ELR (cell line): ENCODE data around the gene CIT.
"Not testable (repeated sequence)": the region's sequence is repeated elsewhere in the genome, so short reads cannot be mapped to it uniquely, and the experiment has no call there.

Source experiments
- DNase-seq: peaks from one replicate; pipeline ENCODE4 v3.0.0-alpha.2; 2015; ENCODE audit warnings: low read depth

Gene CIT

DNA sequence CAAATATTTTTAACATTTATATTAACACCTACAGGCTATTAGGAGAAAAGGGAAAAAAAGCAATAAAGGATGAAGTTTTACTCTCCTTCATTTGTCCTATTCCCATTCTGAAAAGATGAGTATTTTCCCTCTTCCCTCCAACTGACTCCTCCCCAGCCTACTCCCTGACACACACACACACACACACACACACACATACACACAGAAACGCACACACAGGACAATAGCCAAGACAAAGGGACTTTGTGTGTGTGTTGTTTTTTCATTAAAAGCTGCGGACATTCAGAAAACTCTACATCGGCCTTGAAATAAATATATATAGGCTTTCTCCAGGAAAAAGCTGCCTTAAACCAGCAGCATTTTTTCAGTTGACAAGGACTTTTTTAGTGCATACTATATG is 134.4 kb downstream of the CIT start:
- DNase-seq: no peak

DNA sequence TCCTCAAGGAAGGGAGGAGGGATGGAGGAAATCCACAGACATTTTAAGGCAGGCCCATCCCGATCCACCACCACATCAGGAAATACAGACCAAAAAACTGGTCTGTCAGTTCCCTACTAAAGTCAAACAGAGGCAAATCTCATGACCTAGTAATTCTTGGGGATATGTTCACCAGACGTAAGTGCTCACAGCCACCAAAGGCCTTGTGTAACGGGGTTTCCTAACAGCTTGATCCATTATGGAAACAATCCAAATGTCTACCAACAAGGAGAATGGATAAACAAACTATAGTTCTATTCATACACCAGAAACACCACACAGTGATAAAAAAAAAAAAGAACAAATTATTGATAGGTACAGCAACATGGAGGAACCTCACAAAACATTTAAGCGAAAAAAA is 136.3 kb downstream of the CIT start:
- no peak for DNase-seq

- no peak for DNase-seq
These were observed 142.0 kb downstream of the CIT start for GRCh38 chr12:119735079-119735478.

DNA sequence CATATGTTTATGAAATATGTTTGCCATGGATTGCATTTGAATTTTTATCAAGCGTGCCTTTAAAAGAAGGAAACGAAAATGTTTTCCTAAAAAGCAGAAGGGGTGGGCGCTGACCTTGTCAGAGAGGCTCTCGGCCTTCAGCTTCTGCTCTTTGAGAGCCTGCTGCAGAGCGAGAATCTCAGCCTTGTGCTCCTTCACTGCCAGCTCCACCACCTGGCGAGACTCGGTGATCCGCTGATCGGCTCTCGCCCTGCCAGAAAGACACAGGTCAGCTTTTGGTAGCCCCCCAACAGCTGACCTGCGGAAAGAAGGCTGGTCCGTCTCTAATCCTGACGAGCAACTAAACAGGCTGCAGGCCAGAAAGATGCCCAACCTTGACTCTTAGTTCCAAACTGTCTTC is 146.7 kb downstream of the CIT start:
- DNase-seq: no peak

DNA sequence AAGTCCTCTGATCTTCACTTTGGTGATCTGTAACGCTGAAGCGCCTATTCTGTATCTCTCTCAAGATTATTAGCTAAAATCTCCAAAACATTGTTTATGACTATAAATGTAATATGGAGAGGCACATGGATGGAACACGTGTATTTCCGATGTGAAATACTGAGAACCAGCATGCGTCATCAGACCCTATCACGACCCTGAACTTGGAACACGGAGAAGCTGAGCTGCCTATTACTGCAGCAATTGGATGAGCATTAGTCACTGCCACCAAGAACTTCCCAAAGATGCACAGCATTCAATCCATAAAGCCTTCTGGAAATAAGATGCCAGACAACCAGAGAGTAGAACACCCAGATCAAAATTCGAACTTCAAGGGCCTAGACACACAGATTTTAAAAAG is 147.2 kb downstream of the CIT start:
- no peak for DNase-seq

DNA sequence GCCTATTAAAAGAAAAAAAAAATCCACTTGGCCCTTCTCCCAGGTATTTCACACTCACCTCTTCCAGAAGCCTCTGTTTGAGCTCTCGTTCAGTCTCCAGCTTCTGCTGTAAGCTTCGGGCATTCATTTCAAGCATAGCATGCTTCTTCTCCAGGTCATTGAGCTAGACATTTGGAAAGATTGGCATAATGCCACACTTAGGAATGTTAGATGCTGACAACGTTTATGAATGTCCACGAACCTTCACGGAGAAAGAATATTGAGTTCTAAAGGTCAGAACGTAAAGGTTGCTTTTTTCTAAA is 148.7 kb downstream of the CIT start:
- DNase-seq: no peak

DNA sequence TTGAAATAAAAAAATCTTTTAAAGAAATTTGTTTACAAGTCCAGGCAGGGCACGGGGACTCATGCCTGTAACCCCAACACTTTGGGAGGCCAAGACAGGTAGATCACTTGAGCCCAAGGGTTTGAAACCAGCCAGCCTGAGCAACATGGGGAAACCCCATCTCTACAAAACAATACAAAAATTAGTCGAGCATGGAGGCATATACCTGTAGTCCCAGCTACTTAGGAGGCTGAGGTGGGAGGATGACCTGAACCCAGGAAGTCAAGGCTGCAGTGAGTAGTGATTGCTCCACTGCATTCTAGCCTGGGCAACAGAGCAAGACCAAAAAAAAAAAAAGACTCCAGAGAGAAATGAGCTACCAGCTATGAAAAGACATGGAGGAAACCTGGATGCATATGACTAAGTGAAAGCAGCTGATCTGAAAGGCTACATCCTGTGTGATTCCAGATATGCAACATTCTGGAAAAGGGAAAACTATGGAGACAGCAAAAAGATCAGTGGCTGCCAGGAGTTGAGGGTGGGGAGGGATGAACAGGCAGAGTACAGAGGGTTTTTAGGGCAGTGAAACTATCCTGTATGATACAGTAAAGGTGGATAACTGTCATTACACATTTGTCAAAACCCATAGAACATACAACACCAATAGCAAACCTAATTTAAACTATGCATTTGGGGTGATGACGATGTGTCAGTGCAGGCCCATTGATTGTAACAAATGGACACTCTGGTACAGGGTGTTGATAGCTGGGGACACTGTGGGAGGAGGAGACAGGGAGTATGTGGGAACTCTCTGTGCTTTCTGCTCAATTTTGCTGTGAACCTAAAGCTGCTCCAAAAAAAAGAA is 149.3 kb downstream of the CIT start:
- DNase-seq: no peak

DNA sequence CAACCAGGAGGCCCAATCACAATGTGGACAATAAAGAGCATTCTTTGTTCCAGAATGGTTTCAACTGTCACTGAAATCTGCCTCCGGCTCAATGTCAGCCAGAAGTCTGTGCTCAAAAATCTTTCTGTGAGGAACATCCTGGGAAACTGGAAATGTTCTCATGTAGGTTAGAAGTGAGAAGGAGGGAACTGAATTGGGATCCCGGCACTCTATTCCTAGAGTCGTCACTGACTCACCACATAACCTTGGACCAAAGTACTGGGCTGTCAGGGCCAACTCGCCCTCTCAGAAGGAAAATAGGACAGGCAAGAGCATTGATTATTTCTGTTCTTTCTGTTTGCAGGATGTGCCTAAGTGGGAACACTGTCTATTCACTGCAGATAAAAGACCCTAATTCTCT is 151.6 kb downstream of the CIT start:
- DNase-seq: no peak

DNA sequence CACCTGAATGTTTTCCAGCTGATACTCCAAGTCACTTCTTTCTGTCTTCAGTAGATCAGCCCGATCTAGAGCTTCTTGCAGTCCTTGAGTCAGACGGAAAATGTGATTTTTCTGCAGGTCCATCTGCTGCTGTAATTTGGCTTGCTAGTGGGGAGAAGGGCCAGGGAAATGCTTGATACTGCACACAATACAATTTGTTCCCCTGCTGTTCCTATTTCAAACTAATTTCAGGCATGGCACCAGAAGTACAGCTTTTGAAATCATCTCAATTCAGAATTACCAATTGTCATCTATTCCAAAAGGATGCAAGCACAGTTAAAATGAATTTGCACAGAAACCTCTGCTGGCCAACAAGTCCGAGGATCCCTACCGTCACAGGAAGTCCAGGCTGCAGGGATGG is 155.8 kb downstream of the CIT start:
- no peak for DNase-seq

GRCh38 chr12:119720349-119720748 is 156.8 kb downstream of the CIT start:
- DNase-seq: no peak

- DNase-seq: no peak
These were observed 159.0 kb downstream of the CIT start for GRCh38 chr12:119718141-119718540.

- DNase-seq: peak; percentile 71
These were observed 161.9 kb downstream of the CIT start for GRCh38 chr12:119715268-119715620.

DNA sequence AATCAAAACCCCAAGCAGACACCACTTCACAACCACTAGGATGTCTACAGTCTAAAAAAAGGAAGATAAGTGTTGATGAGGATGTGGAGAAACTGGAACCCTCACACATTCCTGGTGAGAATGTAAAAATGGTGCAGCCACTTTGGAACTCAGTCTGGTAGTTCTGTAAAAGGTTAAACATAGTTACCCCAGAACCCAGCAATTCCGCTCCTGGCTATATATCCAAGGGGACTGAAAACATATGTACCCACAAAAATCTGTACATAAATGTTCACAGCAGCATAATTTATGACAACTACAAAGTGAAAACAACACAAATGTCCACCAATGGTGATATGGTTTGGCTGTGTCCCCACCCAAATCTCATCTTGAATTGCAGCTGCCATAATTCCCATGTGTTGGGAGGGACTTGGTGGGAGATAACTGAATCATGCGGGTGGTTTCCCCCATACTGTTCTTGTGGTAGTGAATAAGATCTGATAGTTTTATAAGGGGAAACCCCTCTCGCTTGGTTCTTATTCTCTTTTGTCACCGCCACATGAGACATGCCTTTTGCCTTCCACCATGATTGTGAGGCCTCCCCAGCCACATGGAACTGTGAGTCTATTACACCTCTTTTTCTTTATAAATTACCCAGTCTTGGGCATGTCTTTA is 162.4 kb downstream of the CIT start:
- no peak for DNase-seq

DNA sequence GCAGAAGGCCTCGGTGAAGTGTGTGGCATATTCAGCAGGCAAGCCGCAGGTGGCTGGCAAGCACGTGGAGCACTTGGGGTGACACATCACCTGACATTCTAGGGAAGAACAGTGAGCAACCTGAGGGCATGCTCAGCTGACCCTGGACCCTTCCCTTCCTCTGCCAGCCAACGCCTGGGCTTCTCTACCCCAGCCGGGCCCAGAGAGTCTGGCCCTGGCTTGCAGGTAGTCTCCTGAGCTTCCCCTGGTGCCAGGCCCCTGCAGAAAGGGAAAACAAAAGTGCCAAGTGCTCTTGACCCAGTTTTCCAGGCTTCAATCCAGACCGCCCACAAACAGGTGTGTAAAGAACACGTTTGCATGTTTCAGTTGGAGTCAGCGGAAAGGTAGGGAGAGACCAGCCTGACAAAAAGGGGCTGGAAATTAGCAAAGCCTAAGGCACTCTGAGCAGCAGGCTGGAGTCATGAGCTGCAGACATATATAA is 163.5 kb downstream of the CIT start:
- DNase-seq: no peak

- no peak for DNase-seq
These were observed 164.4 kb downstream of the CIT start for GRCh38 chr12:119712721-119713120.

- no peak for DNase-seq
These were observed 165.4 kb downstream of the CIT start for GRCh38 chr12:119711693-119712092.

GRCh38 chr12:119710965-119711551 is 166.1 kb downstream of the CIT start:
- DNase-seq: no peak

GRCh38 chr12:119710374-119710964 is 166.7 kb downstream of the CIT start:
- no peak for DNase-seq

DNA sequence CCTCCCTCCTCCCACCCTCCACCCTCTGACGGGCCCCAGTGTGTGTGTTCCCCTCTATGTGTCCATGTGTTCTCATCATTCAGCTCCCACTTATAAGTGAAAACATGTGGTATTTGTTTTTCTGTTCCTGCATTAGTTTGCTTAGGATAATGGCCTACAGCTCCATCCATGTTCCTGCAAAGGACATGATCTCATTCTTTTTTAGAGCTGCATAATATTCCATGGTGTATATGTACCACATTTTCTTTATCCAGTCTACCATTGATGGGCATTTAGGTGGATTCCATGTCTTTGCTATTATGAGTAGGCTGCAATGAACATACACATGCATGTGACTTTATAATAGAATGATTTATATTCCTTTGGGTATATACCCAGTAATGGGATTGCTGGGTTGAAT is 170.7 kb downstream of the CIT start:
- DNase-seq: not testable (repeated sequence)

DNA sequence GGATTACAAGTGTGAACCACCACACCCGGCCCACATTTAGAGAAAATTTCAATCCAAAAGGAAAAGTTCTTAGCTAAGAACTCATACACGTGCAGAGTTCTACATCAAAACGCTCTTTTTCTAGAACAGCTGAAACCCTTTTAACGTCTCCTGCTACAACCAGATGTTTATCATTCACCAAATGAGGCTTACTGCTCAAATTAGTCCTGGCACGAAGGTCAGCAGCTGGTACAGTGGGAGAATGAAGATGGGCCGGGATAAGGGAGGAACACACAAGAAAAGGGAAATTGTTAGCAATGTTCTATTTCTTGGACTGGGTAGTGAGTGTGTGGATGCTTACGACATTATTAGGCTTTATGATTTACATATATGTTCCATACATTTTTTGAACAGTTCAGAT is 171.9 kb downstream of the CIT start:
- no peak for DNase-seq

GRCh38 chr12:119704065-119704747 is 172.9 kb downstream of the CIT start:
- DNase-seq: peak; percentile 80

- DNase-seq: no peak
These were observed 177.0 kb downstream of the CIT start for GRCh38 chr12:119700078-119700477.
